Measurements from ENCODE around the gene PRRT2.
"Not testable (repeated sequence)": the region's sequence is repeated elsewhere in the genome, so short reads cannot be mapped to it uniquely, and the experiment has no call there.

PRRT2 gene

DNA sequence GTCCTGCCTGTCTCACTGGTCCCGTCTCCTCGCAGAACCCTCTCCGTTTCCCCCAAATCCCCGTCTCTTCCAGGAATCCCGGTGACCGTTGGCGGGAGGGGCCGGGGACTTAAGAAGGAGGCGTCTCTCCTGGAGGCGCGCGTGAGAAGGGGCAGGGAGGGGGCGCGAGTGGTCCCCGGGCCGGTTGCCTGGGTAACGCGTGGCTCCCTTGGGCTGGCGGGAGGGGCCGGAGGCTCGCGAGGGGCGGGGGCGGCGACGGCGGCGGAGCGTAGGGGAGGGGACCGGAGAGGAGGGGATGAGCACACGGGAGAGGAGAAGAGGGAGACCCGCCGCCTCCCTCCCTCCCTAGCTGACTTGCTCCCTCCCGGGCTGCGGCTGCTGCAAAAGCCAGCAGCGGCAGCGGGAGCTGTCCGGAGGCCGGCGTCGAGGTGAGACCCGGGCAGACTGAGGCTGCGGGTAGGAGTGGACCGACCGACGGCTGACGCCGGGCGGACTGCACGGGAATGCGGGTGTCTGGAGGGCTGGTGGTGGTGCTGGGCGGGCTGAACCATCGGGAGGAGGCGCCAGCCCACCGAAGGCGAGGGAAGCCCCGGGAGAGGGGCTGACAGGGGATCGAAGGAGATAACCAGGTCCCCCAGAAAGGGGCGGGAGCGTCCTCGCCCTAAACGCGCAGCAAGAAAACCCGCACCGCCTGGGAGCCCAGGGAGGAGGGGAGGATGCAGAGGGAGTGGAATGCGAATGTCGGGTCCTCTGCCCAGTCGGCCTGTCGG lies at the start of gene PRRT2:
Gene PRRT2, plus strand, starts transcription at position 298 of the 770 bp plus-strand sequence. CDS start 862 bp downstream, outside the sequence.
- peak; percentile 75 for DNase-seq

- no peak for DNase-seq
These were observed 48.7 kb upstream of the PRRT2 start for GRCh38 chr16:29763326-29763725.

DNA sequence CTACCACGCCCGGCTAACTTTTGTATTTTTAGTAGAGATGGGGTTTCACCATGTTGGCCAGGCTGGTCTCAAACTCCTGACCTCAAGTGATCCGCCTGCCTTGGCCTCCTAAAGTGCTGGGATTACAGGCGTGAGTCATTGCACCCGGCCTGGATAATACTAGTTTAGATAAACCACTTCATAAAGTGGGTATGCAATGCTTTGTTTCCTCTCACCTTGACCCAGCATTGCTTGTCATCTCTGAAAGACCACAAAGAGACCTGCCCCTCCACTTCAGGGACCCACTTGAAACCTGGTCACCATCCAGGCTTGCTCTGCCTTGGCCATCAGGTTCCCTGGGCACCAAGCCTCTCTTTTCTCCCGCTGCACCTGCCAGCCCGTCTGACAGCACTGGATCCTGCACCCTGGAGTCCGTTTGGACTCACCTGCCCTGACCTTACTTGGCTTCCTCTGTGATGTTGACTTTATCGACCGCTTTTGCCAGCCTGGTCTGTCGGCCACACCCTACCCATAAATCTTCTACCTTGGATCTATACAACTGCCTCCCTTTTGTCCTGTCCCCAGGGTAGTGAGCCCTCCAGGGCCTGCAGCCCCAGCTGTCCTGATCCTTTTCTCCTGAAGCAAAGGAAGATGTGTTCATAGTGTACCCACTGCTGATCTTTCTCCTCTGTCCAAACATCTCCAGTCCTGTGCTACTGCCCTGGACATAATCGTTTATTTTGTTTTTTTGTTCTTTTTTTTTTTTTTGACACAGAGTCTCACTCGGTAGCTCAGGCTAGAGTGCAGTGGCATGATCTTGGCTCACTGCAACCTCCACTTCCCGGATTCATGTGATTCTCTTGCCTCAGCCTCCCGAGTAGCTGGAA lies 46.6 kb upstream of the PRRT2 start:
- DNase-seq: peak; percentile 42

- DNase-seq: no peak
These were observed 45.4 kb upstream of the PRRT2 start for GRCh38 chr16:29766571-29766970.

DNA sequence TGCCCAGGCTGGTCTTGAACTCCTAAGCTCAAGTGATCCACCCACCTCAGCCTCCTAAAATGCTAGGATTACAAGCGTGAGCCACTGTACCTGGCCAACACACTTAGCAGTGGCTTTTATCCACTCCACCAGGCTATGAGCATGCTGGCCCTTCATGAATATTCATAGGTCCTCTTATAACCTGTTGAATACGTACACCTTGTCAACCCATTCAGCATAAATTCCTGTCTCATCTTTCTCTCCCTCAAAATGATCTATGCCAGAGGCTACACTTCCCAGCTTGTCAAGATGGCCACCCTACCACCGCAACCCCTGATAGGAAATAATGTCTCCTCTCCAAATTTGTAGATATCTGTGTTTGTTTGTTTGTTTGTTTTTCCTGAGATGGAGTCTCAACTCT lies 44.9 kb upstream of the PRRT2 start:
- DNase-seq: no peak

DNA sequence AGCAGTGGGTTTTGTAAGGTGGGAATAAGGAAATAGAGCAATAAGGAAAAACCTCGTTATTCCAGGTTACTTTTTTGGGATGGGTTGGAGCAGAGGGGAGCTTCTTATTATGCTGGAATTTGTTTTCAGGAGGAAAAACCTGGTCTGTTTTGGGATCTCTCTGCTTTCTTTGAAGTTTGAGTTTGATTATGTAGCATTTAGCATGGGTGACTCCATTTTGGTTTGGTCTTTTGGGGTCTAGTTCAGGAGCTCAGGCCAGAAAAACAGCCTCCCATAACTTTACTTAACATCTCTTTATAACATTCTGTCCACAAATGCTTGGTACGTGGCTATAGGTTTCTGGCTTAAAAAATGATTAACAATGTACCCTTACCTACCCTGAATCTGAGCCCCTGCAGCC lies 42.5 kb upstream of the PRRT2 start:
- no peak for DNase-seq

- peak; percentile 66 for DNase-seq
These were observed 41.6 kb upstream of the PRRT2 start for GRCh38 chr16:29770250-29770929.

DNA sequence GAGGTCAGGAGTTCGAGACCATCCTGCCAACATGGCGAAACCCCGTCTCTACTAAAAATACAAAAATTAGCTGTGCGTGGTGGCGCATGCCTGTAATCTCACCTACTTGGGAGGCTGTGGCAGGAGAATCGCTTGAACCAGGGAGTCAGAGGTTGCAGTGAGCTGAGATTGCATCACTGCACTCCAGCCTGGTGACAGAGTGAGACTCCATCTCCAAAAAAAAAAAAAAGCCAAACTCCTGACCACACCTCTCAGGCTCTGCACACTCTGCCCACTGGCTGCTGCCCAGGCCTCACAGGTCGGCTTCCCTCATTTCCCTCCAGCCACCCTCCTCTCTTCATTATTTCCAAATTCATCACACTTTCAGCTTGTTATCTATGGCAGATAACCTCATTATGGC lies 39.7 kb upstream of the PRRT2 start:
- DNase-seq: not testable (repeated sequence)

DNA sequence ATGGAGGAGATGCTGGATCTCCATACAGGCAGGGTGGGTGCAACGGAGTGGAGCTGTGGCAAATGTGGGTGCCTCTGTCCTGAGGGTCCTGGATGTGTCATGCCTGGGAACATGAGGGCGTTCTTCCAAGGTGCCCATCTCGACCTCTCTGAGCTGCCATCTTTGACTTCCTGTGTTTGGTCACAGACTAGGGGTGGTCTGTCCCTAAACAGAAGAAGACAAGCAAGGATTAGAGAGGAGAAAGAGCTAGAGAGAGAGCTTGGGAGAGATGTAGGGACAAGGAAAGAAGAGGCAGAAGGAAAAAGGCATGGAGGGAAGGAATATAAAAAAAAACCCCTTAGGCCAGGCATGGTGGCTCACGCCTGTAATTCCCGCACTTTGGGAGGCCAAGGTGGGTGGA lies 37.3 kb upstream of the PRRT2 start:
- DNase-seq: no peak

GRCh38 chr16:29775742-29776408 lies 36.1 kb upstream of the PRRT2 start:
- DNase-seq: no peak

- no peak for DNase-seq
These were observed 34.2 kb upstream of the PRRT2 start, which contains the start of gene ZG16 for GRCh38 chr16:29777576-29778350. ZG16 (plus strand) TSS chr16:29778256; CDS start chr16:29779267, 1,011 bp downstream.

DNA sequence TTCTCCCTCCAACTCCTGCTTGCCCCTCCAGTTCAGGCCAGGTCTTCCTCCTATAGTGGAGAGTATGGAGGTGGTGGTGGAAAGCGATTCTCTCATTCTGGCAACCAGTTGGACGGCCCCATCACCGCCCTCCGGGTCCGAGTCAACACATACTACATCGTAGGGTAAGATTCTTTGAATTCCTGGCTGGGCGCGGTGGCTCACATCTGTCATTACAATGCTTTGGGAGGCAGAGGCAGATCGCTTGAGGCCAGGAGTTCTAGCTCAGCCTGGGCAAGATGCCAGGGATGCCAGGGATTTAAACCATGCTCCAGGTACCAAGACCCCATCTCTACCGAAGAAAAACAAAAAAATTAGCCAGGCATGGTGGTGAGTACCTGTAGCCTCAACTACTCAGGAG lies 32.5 kb upstream of the PRRT2 start:
- DNase-seq: no peak

DNA sequence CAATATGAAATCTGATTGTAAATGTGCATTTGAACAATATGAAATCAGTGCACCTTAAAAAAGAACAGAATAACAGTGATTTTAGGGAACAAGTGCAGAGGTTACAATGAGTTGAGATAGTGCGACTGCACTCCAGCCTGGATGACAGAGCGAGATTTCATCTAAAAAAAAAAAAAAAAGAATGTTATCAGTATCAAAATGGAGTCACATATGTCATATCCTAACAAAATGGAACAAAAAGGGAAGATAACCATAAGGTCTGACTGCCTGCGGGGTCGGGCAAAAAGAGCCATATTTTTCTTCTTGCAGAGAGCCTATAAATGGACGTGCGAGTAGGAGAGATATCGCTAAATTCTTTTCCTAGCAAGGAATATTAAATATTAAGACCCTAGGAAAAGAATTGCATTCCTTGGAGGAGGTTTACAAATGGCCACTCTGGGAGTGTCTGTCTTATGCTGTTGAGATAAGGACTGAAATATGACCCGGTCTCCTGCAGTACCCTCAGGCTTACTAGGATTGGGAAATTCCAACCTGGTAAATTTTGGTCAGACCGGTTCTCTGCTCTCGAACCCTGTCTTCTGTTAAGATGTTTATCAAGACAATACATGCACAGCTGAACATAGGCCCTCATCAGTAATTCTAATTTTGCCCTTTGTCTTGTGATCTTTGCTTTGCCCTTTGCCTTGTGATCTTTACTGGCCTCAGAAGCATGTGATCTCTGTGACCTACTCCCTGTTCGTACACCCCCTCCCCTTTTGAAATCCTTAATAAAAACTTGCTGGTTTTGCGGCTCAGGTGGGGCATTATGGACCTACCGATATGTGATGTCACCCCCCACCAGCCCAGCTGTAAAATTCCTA lies 28.7 kb upstream of the PRRT2 start:
- DNase-seq: not testable (repeated sequence)

- DNase-seq: no peak
These were observed 27.8 kb upstream of the PRRT2 start for GRCh38 chr16:29784157-29784556.

DNA sequence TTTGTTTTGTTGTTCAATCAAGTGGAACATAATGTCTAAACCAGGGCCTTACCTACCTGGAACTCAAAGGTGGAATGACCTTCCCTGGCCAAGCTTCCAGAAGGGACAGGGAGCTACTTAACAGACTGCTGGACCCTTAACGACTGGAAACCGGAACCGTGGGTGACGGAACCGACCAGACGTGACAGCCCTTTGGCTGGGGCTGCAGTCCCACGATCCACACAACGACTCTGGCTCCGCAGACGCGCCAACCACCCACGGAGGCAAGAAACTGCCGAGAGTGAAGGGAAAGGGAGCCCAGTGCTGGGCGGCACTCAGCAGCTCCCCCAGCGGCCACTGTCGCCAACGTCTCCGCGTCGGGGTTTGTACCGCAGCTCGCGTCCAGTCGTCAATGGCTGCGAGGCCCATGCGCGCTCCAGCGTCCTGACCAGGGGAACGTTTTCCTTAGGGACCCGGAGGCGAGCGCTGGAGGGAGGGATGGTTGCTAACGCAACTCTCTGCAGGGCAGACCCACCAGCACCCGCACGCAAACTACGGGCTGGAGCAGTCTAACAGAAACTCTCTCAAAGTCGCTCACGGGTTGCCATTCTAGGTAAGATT lies 27.0 kb upstream of the PRRT2 start:
- no peak for DNase-seq

DNA sequence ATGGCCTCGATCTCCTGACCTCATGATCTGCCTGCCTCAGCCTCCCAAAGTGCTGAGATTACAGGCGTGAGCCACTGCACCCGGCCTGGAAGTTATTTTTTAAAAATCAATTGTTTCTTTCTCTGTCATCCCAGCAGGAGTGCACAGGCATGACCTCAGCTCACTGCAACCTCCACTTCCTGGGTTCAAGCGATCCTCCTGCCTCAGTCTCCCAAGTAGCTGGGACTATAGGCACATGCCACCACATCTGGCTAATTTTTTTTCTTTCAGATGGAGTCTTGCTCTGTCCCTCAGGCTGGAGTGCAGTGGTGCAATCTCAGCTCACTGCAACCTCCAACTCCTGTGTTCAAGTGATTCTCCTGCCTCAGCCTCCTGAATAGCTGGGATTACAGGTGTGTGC lies 24.8 kb upstream of the PRRT2 start:
- DNase-seq: not testable (repeated sequence)

DNA sequence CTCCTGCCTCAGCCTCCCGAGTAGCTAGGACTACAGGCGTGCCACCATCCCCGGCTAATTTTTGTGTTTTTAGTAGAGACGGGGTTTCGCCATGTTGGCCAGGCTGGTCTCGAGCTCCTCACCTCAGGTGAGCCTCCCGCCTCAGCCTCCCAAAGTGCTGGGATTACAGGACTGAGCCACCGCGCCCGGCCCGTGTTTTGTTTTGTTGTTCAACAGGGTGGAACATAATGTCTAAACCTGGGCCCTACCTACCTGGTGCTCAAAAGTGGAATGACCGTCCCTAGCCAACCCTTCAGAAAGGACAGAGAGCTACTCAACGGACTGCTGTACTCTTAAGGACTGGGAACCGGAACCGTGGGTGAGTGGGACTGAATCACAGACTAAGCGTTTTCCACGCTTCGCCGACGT lies 22.2 kb upstream of the PRRT2 start:
- no peak for DNase-seq

GRCh38 chr16:29790183-29790948 lies 21.6 kb upstream of the PRRT2 start, which contains the start of gene KIF22:
KIF22 (plus strand) TSS chr16:29790751; CDS start chr16:29790760, 9 bp downstream.
- peak; percentile 99 for DNase-seq
